ENCODE data around the gene MRTFB. TPM values are rescaled to one million over a fixed set of nuclear protein-coding genes. Genes with fewer than 3 reads are reported as not detected.

MRTFB gene
- total RNA-seq, 1 experiment from 2014 or later = 90.5 TPM

DNA sequence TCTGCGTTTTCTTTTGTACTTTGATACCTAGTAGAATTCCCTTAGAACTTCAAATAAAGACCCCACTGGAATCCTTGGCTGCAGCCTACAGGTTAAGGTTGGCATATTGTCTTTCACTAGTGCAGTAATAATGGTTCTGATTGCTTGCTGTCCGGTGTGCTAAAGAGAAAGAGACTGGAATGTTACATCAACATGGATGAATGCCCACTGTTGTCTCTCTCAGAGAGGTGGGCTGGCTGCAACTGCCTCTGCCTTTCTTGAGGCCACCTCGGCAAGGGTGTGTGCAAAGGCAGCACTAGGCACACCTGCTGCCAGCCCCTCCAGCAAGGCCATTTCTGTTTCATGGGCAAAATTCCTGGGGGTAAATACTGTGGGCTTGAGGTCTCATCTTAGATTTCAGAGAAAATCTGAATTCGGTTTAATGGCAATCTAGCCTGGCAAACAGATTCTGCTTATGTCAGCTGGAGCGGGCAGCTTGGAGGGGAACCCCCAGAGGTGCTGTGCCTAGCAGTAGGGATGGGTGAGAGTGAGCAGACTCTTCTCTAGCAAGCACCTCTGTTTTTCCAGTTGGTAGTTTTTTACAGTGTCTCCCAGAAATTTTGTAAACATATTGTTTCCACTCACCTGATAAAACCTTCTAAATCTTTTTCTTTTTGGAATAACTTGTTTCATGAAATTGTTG is 54.0 kb downstream of the MRTFB start:
- CTCF ChIA-PET = no interaction called here
- no peak for ATAC-seq
- H3K9me3 ChIP-seq (ENCODE audit: control insufficient read depth, insufficient read depth, low read depth, low read length) = no peaks in the 10 kb centered on the region; the same call in 1 of the 2 replicates
- POLR2A ChIA-PET = no interaction called here
- no peak for DNase-seq (ENCODE audit: low read depth, low spot score)
- no peaks in the 10 kb centered on the region for H3K27me3 ChIP-seq (ENCODE audit: control insufficient read depth, insufficient read depth, low read length)
- peaks cover 5% of the 10 kb centered on the region; the same call in 1 of the 2 replicates for H3K4me1 ChIP-seq (ENCODE audit: control insufficient read depth, insufficient read depth, low read length)
- no peak overlapping the region for H3K4me3 ChIP-seq (ENCODE audit: low read depth in 2 of 2, low read length in 2 of 2)
- intact Hi-C loops (cut with micrococcal nuclease; ENCODE audit: unreplicated experiment) (no loop called here), in situ Hi-C loops (cut with HindIII; ENCODE audit: low pct_unique_long_range_greater_than_20kb, low sequenced_read_pairs) (no loop called here)
- no peak overlapping the region; the same call in 1 of the 2 replicates for H3K27ac ChIP-seq (ENCODE audit: low read length)
- no peak for TF ChIP-seq POLR2AphosphoS5 (IDR thresholded peaks at IDR 0.05; ENCODE audit: low read depth, low read length)
- TF ChIP-seq, protein P1, sequence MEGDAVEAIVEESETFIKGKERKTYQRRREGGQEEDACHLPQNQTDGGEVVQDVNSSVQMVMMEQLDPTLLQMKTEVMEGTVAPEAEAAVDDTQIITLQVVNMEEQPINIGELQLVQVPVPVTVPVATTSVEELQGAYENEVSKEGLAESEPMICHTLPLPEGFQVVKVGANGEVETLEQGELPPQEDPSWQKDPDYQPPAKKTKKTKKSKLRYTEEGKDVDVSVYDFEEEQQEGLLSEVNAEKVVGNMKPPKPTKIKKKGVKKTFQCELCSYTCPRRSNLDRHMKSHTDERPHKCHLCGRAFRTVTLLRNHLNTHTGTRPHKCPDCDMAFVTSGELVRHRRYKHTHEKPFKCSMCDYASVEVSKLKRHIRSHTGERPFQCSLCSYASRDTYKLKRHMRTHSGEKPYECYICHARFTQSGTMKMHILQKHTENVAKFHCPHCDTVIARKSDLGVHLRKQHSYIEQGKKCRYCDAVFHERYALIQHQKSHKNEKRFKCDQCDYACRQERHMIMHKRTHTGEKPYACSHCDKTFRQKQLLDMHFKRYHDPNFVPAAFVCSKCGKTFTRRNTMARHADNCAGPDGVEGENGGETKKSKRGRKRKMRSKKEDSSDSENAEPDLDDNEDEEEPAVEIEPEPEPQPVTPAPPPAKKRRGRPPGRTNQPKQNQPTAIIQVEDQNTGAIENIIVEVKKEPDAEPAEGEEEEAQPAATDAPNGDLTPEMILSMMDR (IDR thresholded peaks at IDR 0.05) = no peak
- TF ChIP-seq SIN3A (IDR thresholded peaks at IDR 0.05; ENCODE audit: borderline replicate concordance, insufficient read depth, low read depth, low read length) = no peak
- TF ChIP-seq, protein P2, sequence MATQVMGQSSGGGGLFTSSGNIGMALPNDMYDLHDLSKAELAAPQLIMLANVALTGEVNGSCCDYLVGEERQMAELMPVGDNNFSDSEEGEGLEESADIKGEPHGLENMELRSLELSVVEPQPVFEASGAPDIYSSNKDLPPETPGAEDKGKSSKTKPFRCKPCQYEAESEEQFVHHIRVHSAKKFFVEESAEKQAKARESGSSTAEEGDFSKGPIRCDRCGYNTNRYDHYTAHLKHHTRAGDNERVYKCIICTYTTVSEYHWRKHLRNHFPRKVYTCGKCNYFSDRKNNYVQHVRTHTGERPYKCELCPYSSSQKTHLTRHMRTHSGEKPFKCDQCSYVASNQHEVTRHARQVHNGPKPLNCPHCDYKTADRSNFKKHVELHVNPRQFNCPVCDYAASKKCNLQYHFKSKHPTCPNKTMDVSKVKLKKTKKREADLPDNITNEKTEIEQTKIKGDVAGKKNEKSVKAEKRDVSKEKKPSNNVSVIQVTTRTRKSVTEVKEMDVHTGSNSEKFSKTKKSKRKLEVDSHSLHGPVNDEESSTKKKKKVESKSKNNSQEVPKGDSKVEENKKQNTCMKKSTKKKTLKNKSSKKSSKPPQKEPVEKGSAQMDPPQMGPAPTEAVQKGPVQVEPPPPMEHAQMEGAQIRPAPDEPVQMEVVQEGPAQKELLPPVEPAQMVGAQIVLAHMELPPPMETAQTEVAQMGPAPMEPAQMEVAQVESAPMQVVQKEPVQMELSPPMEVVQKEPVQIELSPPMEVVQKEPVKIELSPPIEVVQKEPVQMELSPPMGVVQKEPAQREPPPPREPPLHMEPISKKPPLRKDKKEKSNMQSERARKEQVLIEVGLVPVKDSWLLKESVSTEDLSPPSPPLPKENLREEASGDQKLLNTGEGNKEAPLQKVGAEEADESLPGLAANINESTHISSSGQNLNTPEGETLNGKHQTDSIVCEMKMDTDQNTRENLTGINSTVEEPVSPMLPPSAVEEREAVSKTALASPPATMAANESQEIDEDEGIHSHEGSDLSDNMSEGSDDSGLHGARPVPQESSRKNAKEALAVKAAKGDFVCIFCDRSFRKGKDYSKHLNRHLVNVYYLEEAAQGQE (IDR thresholded peaks at IDR 0.05; ENCODE audit: insufficient read depth in 1 of 2, low read depth in 2 of 2, low read length in 1 of 2) = no peak
- no peak for TF ChIP-seq TCF7L2 (IDR thresholded peaks at IDR 0.05; ENCODE audit: low read depth, low read length)
- H3K36me3 ChIP-seq (ENCODE audit: control insufficient read depth, insufficient read depth, low read length) = no peaks in the 10 kb centered on the region
- no TSS peak for BruUV-seq (replicated peaks)

DNA sequence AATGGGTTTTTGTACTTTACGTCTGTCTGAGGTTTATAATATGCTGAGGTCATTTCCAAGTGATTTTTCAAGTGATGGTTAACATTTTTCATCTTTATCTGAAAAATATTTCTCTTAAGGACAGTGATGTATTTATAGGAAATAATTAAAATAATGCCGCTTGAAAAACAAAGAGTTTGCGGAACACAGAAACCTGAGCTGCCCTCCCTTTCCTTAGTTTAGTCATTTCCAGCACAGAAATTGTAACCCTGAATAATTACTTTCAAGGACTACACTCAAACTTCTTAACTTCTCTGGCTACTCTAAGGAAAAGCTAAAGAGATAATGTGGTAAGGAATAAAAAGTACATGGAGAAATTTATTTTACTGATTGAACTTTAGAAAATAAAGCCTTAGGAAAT is 54.6 kb downstream of the MRTFB start:
- no peaks in the 10 kb centered on the region for H3K36me3 ChIP-seq (ENCODE audit: control insufficient read depth, insufficient read depth, low read length)
- H3K4me3 ChIP-seq (ENCODE audit: low read depth in 2 of 2, low read length in 2 of 2) = no peak overlapping the region
- in situ Hi-C loops (cut with HindIII; ENCODE audit: low pct_unique_long_range_greater_than_20kb, low sequenced_read_pairs) (no loop called here), intact Hi-C loops (cut with micrococcal nuclease; ENCODE audit: unreplicated experiment) (no loop called here)
- no peaks in the 10 kb centered on the region for H3K27me3 ChIP-seq (ENCODE audit: control insufficient read depth, insufficient read depth, low read length)
- ChIA-PET POLR2A (no interaction called here), CTCF (no interaction called here)
- DNase-seq (ENCODE audit: low read depth, low spot score) = no peak
- BruUV-seq (replicated peaks) = no TSS peak
- H3K4me1 ChIP-seq (ENCODE audit: control insufficient read depth, insufficient read depth, low read length) = peaks cover 5% of the 10 kb centered on the region; the same call in 1 of the 2 replicates
- no peak overlapping the region for H3K27ac ChIP-seq (ENCODE audit: low read length)
- no peak for ATAC-seq
- TF ChIP-seq TCF7L2 (IDR thresholded peaks at IDR 0.05; ENCODE audit: low read depth, low read length) (no peak), POLR2AphosphoS5 (IDR thresholded peaks at IDR 0.05; ENCODE audit: low read depth, low read length) (no peak), SIN3A (IDR thresholded peaks at IDR 0.05; ENCODE audit: borderline replicate concordance, insufficient read depth, low read depth, low read length) (no peak)
- TF ChIP-seq, protein P2 (IDR thresholded peaks at IDR 0.05; ENCODE audit: insufficient read depth in 1 of 2, low read depth in 2 of 2, low read length in 1 of 2) = no peak
- TF ChIP-seq, protein P1 (IDR thresholded peaks at IDR 0.05) = no peak
- H3K9me3 ChIP-seq (ENCODE audit: control insufficient read depth, insufficient read depth, low read depth, low read length) = no peaks in the 10 kb centered on the region; the same call in 1 of the 2 replicates
